Nephron (organoid): ENCODE data around the gene SMOC1.

Experiments
- H3K27ac Mint-ChIP-seq, 3 experiments: 2 replicates each; pipeline ENCODE4 v1.8.0; 2020; ENCODE audit warnings: mixed read lengths in 3 of 3, mild to moderate bottlenecking in 2 of 3, moderate library complexity in 1 of 3
- H3K27me3 Mint-ChIP-seq: 2 replicates; pipeline ENCODE4 v1.8.0; 2021; ENCODE audit warnings: low read depth, mild to moderate bottlenecking, moderate library complexity, mixed read lengths
- H3K36me3 Mint-ChIP-seq: 2 replicates; pipeline ENCODE4 v1.8.0; 2020; ENCODE audit warnings: low read depth, mixed read lengths
- H3K4me1 Mint-ChIP-seq: 2 replicates; pipeline ENCODE4 v1.8.0; 2020; ENCODE audit warnings: mixed read lengths
- H3K4me3 Mint-ChIP-seq, 3 experiments: 2 replicates each; pipeline ENCODE4 v1.8.0; 2020; ENCODE audit warnings: mild to moderate bottlenecking in 3 of 3, mixed read lengths in 3 of 3, moderate library complexity in 2 of 3
- H3K9me3 Mint-ChIP-seq: 2 replicates; pipeline ENCODE4 v1.8.0; 2020; ENCODE audit warnings: mixed read lengths
- TF ChIP-seq, protein P1 (sequence below), 3 experiments: fragments of 200-600 bp; sonication (generic); IDR thresholded peaks; one replicate each; pipeline ENCODE4 v1.5.0; 2021; ENCODE audit warnings: antibody characterized with exemption in 3 of 3; ENCODE audit not compliant: unreplicated experiment in 3 of 3

The SMOC1 gene

DNA sequence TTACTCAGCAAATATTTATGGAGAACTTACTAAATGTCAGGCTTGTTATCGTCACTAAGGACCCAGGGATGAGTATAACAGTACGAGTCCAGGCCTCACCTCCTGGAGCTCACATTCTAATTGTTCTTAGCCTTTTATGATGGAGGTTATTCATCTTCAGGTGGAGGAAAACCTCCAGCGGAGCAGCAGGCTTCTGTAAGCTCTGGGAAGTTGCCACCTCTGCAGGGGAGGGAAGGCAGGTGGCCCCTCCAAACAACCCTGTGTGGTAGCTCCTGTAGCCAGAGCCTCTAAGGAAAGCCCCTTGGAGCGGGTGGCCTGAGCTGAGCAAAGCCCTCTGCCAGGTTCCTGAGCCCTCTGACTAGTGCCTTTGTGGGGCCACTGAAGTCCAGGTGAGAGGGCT, 104.1 kb downstream of the SMOC1 start:
- H3K9me3 Mint-ChIP-seq, result no peaks in the 10 kb centered on the region
- TF ChIP-seq, protein P1, sequence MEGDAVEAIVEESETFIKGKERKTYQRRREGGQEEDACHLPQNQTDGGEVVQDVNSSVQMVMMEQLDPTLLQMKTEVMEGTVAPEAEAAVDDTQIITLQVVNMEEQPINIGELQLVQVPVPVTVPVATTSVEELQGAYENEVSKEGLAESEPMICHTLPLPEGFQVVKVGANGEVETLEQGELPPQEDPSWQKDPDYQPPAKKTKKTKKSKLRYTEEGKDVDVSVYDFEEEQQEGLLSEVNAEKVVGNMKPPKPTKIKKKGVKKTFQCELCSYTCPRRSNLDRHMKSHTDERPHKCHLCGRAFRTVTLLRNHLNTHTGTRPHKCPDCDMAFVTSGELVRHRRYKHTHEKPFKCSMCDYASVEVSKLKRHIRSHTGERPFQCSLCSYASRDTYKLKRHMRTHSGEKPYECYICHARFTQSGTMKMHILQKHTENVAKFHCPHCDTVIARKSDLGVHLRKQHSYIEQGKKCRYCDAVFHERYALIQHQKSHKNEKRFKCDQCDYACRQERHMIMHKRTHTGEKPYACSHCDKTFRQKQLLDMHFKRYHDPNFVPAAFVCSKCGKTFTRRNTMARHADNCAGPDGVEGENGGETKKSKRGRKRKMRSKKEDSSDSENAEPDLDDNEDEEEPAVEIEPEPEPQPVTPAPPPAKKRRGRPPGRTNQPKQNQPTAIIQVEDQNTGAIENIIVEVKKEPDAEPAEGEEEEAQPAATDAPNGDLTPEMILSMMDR (IDR thresholded peaks at IDR 0.05; ENCODE audit: unreplicated experiment in 3 of 3), result no peak
- H3K4me1 Mint-ChIP-seq, result peaks cover 48% of the 10 kb centered on the region
- H3K36me3 Mint-ChIP-seq, result no peaks in the 10 kb centered on the region
- peak overlapping the region in 2 of 3 experiments; percentile 73 to 78 for H3K27ac Mint-ChIP-seq
- H3K4me3 Mint-ChIP-seq, result no peak overlapping the region
- peaks cover 8% of the 10 kb centered on the region for H3K27me3 Mint-ChIP-seq

DNA sequence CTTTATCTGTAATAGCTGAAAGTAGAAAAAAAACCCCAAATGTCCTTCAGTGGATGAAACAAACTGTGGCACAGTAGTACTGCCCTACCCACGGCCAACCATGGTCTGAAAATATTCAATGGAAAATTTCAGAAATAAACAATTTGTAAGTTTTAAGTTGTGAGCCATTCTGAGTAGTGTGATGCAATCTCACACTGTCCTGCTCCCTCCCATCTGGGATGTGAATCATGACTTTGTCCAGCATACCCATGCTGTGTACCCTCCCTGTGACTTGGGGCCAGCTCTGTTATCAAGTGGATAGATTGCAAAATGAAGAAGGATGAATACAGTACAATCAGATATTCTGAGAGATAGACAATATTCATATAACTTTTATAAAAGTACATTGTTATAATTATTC, 106.2 kb downstream of the SMOC1 start:
- H3K4me1 Mint-ChIP-seq, result peaks cover 43% of the 10 kb centered on the region
- H3K36me3 Mint-ChIP-seq, result no peaks in the 10 kb centered on the region
- H3K27me3 Mint-ChIP-seq, result peaks cover 7% of the 10 kb centered on the region
- no peak overlapping the region for H3K27ac Mint-ChIP-seq
- TF ChIP-seq, protein P1 (IDR thresholded peaks at IDR 0.05; ENCODE audit: unreplicated experiment in 3 of 3), result no peak
- no peak overlapping the region for H3K4me3 Mint-ChIP-seq
- H3K9me3 Mint-ChIP-seq, result peaks cover 4% of the 10 kb centered on the region

DNA sequence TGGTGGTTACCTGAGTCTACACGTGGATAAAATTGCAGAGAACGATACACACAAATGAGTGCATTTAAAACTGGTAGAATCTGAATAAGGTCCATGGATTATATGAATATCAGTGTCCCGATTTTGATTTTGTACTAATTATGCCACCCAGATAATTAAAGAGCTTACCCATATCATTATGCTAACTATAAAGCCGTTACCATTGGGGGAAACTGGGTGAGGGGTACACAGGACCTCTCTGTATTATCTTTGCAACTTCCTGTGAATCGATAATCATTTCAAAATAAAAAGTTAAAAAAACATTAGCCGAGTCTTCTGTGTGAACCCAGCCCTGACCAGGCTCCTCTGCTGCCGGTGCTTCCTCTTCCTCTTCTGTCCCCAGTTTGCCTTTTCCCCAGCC, 107.1 kb downstream of the SMOC1 start:
- no peaks in the 10 kb centered on the region for H3K36me3 Mint-ChIP-seq

DNA sequence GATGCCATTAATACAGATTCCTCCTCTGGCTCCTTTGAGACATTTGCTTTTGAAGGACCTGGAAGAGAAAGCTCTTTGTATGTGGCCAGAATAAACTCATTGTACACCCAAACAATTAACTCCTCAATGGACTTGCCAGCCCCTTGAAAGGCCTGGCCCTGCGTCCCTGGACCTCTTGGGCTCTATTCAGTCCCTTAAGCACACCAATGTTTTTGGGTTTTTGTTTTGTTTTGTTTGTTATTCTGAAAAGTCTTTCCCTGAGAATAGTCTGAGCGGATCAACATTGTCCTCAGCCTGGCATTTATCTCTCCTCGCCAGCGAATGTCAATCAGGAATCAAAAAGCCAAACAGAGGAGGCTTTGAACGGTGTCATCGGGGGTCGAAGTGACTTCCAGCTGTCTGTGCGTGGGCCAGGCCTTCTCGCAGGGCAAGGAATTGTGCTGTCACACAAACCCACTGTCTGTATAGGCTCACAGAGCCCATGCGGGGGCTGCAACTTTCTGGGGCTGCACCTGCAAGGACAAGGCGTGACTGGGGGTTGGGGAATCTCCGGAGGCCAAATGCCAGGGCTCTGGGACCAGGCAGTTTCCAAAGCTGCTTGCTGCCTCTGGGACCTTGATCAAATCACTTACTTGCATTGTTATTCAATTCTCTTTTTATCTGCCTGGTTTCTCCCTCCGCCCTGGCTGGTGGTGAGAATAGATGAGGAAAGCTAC, 108.3 kb downstream of the SMOC1 start:
- TF ChIP-seq, protein P1 (IDR thresholded peaks at IDR 0.05; ENCODE audit: unreplicated experiment in 3 of 3), result no peak
- Mint-ChIP-seq H3K9me3 (peaks cover 4% of the 10 kb centered on the region), H3K4me1 (peaks cover 31% of the 10 kb centered on the region), H3K27me3 (peaks cover 9% of the 10 kb centered on the region), H3K27ac (no peak overlapping the region), H3K4me3 (no peak overlapping the region), H3K36me3 (no peaks in the 10 kb centered on the region)

More for the DNA sequence above, 107.1 kb downstream of the SMOC1 start:
- Mint-ChIP-seq H3K27me3 (peaks cover 4% of the 10 kb centered on the region), H3K4me3 (no peak overlapping the region), H3K27ac (no peak overlapping the region), H3K9me3 (peaks cover 4% of the 10 kb centered on the region), H3K4me1 (peaks cover 38% of the 10 kb centered on the region)
- TF ChIP-seq, protein P1 (IDR thresholded peaks at IDR 0.05; ENCODE audit: unreplicated experiment in 3 of 3), result no peak

DNA sequence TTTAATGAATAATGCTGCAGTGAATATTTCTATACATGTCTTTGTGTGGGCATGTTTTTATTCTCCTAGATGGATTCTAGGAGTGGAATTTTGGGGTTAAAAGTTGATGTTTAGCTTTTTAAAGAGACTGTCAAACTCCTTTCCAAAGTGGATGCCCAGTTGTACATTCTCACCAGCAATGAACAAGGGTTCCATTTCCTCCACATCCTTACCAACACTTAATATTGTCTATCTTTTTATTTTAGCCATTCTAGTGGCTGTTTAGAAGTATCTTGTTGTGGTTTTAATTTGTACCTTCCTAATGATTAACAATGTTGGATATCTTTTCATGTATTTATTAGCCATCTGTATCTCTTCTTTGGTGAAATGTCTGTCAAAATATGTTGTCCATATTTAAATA, 109.8 kb downstream of the SMOC1 start:
- peaks cover 6% of the 10 kb centered on the region for H3K27me3 Mint-ChIP-seq
- TF ChIP-seq, protein P1 (IDR thresholded peaks at IDR 0.05; ENCODE audit: unreplicated experiment in 3 of 3), result no peak
- peaks cover 4% of the 10 kb centered on the region for H3K9me3 Mint-ChIP-seq
- no peak overlapping the region for H3K27ac Mint-ChIP-seq
- H3K4me1 Mint-ChIP-seq, result peaks cover 25% of the 10 kb centered on the region
- H3K4me3 Mint-ChIP-seq, result no peak overlapping the region
- H3K36me3 Mint-ChIP-seq, result no peaks in the 10 kb centered on the region

DNA sequence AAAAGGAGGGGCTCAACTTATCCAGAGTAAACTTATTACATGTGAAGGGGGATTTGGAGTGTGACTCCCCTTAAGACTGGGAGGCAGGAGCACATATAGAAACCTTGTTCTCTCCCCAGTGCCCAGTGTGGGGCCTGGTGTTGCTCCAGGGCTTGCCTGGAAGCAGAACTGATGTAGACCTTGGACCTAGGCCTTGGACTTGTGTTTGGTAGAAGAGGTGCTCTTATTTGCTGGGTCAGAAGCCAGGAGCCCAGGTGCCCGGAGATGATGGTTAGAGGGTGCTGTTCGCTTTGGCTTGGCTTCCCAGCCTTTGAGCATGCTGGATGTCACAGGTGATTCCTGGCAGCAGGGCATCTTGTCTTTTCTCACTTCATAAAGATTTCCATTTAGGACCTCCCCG, 110.4 kb downstream of the SMOC1 start:
- Mint-ChIP-seq H3K36me3 (no peaks in the 10 kb centered on the region), H3K4me3 (no peak overlapping the region), H3K4me1 (peaks cover 24% of the 10 kb centered on the region), H3K9me3 (peaks cover 4% of the 10 kb centered on the region), H3K27me3 (peaks cover 5% of the 10 kb centered on the region), H3K27ac (no peak overlapping the region)
- TF ChIP-seq, protein P1 (IDR thresholded peaks at IDR 0.05; ENCODE audit: unreplicated experiment in 3 of 3), result no peak
